ENCODE data around the gene CDC42EP5. TPM values are rescaled to one million over a fixed set of nuclear protein-coding genes. Genes with fewer than 3 reads are reported as not detected.

Gene CDC42EP5
- total RNA-seq, 2 experiments from 2014 or later = not detected

GRCh38 chr19:54459282-54460229 lies 13.5 kb downstream of the CDC42EP5 start:
- Histone ChIP-seq H3K4me2 (ENCODE audit: low read length) (no peak overlapping the region), H2AFZ (ENCODE audit: low read length) (no peak overlapping the region), H3K4me1 (ENCODE audit: insufficient read depth, low read length, poor library complexity, severe bottlenecking) (peaks cover 16% of the 10 kb centered on the region), H4K20me1 (ENCODE audit: insufficient read depth, low read length) (no peaks in the 10 kb centered on the region; the same call in 1 of the 2 replicates), H3K9me3 (ENCODE audit: low read length) (no peaks in the 10 kb centered on the region), H3K79me2 (ENCODE audit: insufficient read depth, low read depth, low read length) (no peaks in the 10 kb centered on the region), H3K9me2 (ENCODE audit: insufficient read depth, low read length) (no peaks in the 10 kb centered on the region), H3K27ac (ENCODE audit: low read depth, low read length, poor library complexity, severe bottlenecking) (no peak overlapping the region), H3K36me3 (ENCODE audit: insufficient read depth, low read length) (peaks cover 80% of the 10 kb centered on the region), H3K4me3 (ENCODE audit: low read depth, low read length, poor library complexity, severe bottlenecking) (no peak overlapping the region)
- intact Hi-C loops (cut with micrococcal nuclease; ENCODE audit: unreplicated experiment) = no loop called here
- BruUV-seq (replicated peaks) = TSS peak; percentile 33
- POLR2A ChIA-PET = no interaction called here
- CTCF ChIA-PET (ENCODE audit: unreplicated experiment) = no interaction called here
- DNase-seq (ENCODE audit: low spot score) = no peak
- no peak for TF ChIP-seq CTCF (conservative IDR thresholded peaks at IDR 0.05; ENCODE audit: low read length)
- TF ChIP-seq EZH2phosphoT487 (IDR thresholded peaks at IDR 0.05; ENCODE audit: borderline replicate concordance, low read depth, low read length) = no peak

- DNase-seq (ENCODE audit: low spot score) = no peak
- BruUV-seq (replicated peaks) = no TSS peak
- Histone ChIP-seq H4K20me1 (ENCODE audit: insufficient read depth, low read length) (no peaks in the 10 kb centered on the region; the same call in 1 of the 2 replicates), H3K79me2 (ENCODE audit: insufficient read depth, low read depth, low read length) (no peaks in the 10 kb centered on the region), H3K4me3 (ENCODE audit: low read depth, low read length, poor library complexity, severe bottlenecking) (no peak overlapping the region), H3K9me2 (ENCODE audit: insufficient read depth, low read length) (no peaks in the 10 kb centered on the region), H3K27ac (ENCODE audit: low read depth, low read length, poor library complexity, severe bottlenecking) (no peak overlapping the region), H3K36me3 (ENCODE audit: insufficient read depth, low read length) (peaks cover 88% of the 10 kb centered on the region), H3K4me2 (ENCODE audit: low read length) (no peak overlapping the region), H2AFZ (ENCODE audit: low read length) (no peak overlapping the region), H3K9me3 (ENCODE audit: low read length) (no peaks in the 10 kb centered on the region), H3K4me1 (ENCODE audit: insufficient read depth, low read length, poor library complexity, severe bottlenecking) (peaks cover 16% of the 10 kb centered on the region)
- intact Hi-C loops (cut with micrococcal nuclease; ENCODE audit: unreplicated experiment) = no loop called here
- no peak for TF ChIP-seq EZH2phosphoT487 (IDR thresholded peaks at IDR 0.05; ENCODE audit: borderline replicate concordance, low read depth, low read length)
- POLR2A ChIA-PET = no interaction called here
- CTCF ChIA-PET (ENCODE audit: unreplicated experiment) = no interaction called here
These were observed 14.3 kb downstream of the CDC42EP5 start for GRCh38 chr19:54458648-54459281.

GRCh38 chr19:54457773-54458647 lies 15.1 kb downstream of the CDC42EP5 start:
- intact Hi-C loops (cut with micrococcal nuclease; ENCODE audit: unreplicated experiment) = no loop called here
- Histone ChIP-seq H4K20me1 (ENCODE audit: insufficient read depth, low read length) (no peaks in the 10 kb centered on the region; the same call in 1 of the 2 replicates), H3K4me3 (ENCODE audit: low read depth, low read length, poor library complexity, severe bottlenecking) (no peak overlapping the region), H3K9me3 (ENCODE audit: low read length) (no peaks in the 10 kb centered on the region), H3K27ac (ENCODE audit: low read depth, low read length, poor library complexity, severe bottlenecking) (no peak overlapping the region), H3K9me2 (ENCODE audit: insufficient read depth, low read length) (no peaks in the 10 kb centered on the region), H2AFZ (ENCODE audit: low read length) (no peak overlapping the region), H3K4me2 (ENCODE audit: low read length) (no peak overlapping the region), H3K36me3 (ENCODE audit: insufficient read depth, low read length) (peaks cover 95% of the 10 kb centered on the region), H3K79me2 (ENCODE audit: insufficient read depth, low read depth, low read length) (no peaks in the 10 kb centered on the region), H3K4me1 (ENCODE audit: insufficient read depth, low read length, poor library complexity, severe bottlenecking) (peaks cover 14% of the 10 kb centered on the region)
- TF ChIP-seq EZH2phosphoT487 (IDR thresholded peaks at IDR 0.05; ENCODE audit: borderline replicate concordance, low read depth, low read length) (no peak), CTCF (conservative IDR thresholded peaks at IDR 0.05; ENCODE audit: low read length) (no peak)
- ChIA-PET CTCF (ENCODE audit: unreplicated experiment) (no interaction called here), POLR2A (no interaction called here)
- no peak for DNase-seq (ENCODE audit: low spot score)
- no TSS peak for BruUV-seq (replicated peaks)

Measured in OCI-LY7 (cell line).